Suprapubic skin (tissue), 4 donors: ENCODE results near the gene ATAD3A. TPM values are rescaled to one million over a fixed set of nuclear protein-coding genes. Genes with fewer than 3 reads are reported as not detected.

ENCODE experiments used
- DNase-seq, 2 donors: peaks; one replicate each; pipeline ENCODE4 v3.0.0-alpha.2; 2019; ENCODE audit warnings: low spot score in 2 of 2
- H3K27ac ChIP-seq: fragments of 200-600 bp; sonication (generic); one replicate; pipeline ENCODE4 v1.5.1; 2019
- H3K27me3 ChIP-seq: fragments of 200-600 bp; sonication (generic); one replicate; pipeline ENCODE4 v1.5.1; 2019
- H3K36me3 ChIP-seq: fragments of 200-600 bp; sonication (generic); one replicate; pipeline ENCODE4 v1.5.1; 2019
- H3K4me1 ChIP-seq: fragments of 200-600 bp; sonication (generic); one replicate; pipeline ENCODE4 v1.5.1; 2019
- H3K4me3 ChIP-seq: fragments of 200-600 bp; sonication (generic); one replicate; pipeline ENCODE4 v1.5.1; 2019; ENCODE audit warnings: mild to moderate bottlenecking
- H3K9me3 ChIP-seq: fragments of 200-600 bp; sonication (generic); one replicate; pipeline ENCODE4 v1.5.1; 2019
- CTCF ChIP-seq, 2 donors: fragments of 200-600 bp in 1 of 2; fragments of 450-650 bp in 1 of 2; sonication (generic) in 1 of 2; IDR thresholded peaks; one replicate each; pipeline ENCODE4 v1.5.1; 2016 to 2019; ENCODE audit warnings: antibody characterized with exemption in 2 of 2, mild to moderate bottlenecking in 1 of 2, moderate library complexity in 1 of 2
- EP300 ChIP-seq: sonication (generic); formaldehyde crosslinking; IDR thresholded peaks from one replicate; pipeline ENCODE4 v1.6.1; 2017; ENCODE audit warnings: antibody characterized with exemption
- POLR2A ChIP-seq, 2 donors: fragments of 450-650 bp; IDR thresholded peaks; one replicate each; pipeline ENCODE4 v1.6.1; 2017; ENCODE audit warnings: antibody characterized with exemption in 2 of 2, mild to moderate bottlenecking in 2 of 2, moderate library complexity in 2 of 2
- POLR2AphosphoS5 ChIP-seq, 3 donors: sonication (generic); formaldehyde crosslinking; IDR thresholded peaks; one replicate each; pipeline ENCODE4 v1.6.1; 2017; ENCODE audit warnings: antibody characterized with exemption in 3 of 3
- WGBS: methylation state at CpG from one replicate; pipeline ENCODE4 v1.1.5; 2018; 5-methylcytosine and 5-hydroxymethylcytosine counted together
- total RNA-seq, 4 donors: library from RNA; depleted of rRNA; stranded (reverse); fragments of >200 nt; gene quantifications; one replicate each; pipeline ENCODE4 v1.1.0, GENCODE V29; 2016

ATAD3A gene
- total RNA-seq, 4 donors from 2014 or later: 15.0 to 23.2 (median 19.7) TPM

GRCh38 chr1:1540818-1541628, 29.1 kb downstream of the ATAD3A start:
- H3K4me1 ChIP-seq: peaks cover 29% of the 10 kb centered on the region
- 93% methylated on average over 3 of the region's 53 CpGs for WGBS
- H3K4me3 ChIP-seq: peak overlapping the region; percentile 66
- H3K27ac ChIP-seq: peak overlapping the region; percentile 44
- no peaks in the 10 kb centered on the region for H3K27me3 ChIP-seq
- TF ChIP-seq POLR2AphosphoS5 (IDR thresholded peaks at IDR 0.05) (no peak), EP300 (no peak), POLR2A (IDR thresholded peaks at IDR 0.05) (no peak), CTCF (IDR thresholded peaks at IDR 0.05) (no peak)
- H3K36me3 ChIP-seq: peaks cover 23% of the 10 kb centered on the region
- no peaks in the 10 kb centered on the region for H3K9me3 ChIP-seq
- DNase-seq: no peak

GRCh38 chr1:1541956-1542765, 30.2 kb downstream of the ATAD3A start:
- 86% methylated on average over 21 of the region's 37 CpGs for WGBS
- no peak for TF ChIP-seq POLR2AphosphoS5 (IDR thresholded peaks at IDR 0.05)
- no peak for TF ChIP-seq POLR2A (IDR thresholded peaks at IDR 0.05)
- no peak for TF ChIP-seq EP300
- TF ChIP-seq CTCF (IDR thresholded peaks at IDR 0.05): no peak
- no peak overlapping the region for H3K27ac ChIP-seq

GRCh38 chr1:1542766-1543705, 31.1 kb downstream of the ATAD3A start:
- Histone ChIP-seq H3K9me3 (no peaks in the 10 kb centered on the region), H3K4me3 (no peak overlapping the region), H3K4me1 (peaks cover 29% of the 10 kb centered on the region), H3K36me3 (peaks cover 23% of the 10 kb centered on the region), H3K27ac (no peak overlapping the region), H3K27me3 (no peaks in the 10 kb centered on the region)
- TF ChIP-seq CTCF (IDR thresholded peaks at IDR 0.05) (no peak), EP300 (no peak), POLR2AphosphoS5 (IDR thresholded peaks at IDR 0.05) (no peak), POLR2A (IDR thresholded peaks at IDR 0.05) (no peak)
- WGBS: 92% methylated on average over 33 of the region's 45 CpGs
- DNase-seq: no peak

More at GRCh38 chr1:1541956-1542765, 30.2 kb downstream of the ATAD3A start:
- Histone ChIP-seq H3K9me3 (no peaks in the 10 kb centered on the region), H3K27me3 (no peaks in the 10 kb centered on the region), H3K36me3 (peaks cover 23% of the 10 kb centered on the region), H3K4me3 (no peak overlapping the region), H3K4me1 (peaks cover 29% of the 10 kb centered on the region)
- DNase-seq: no peak

- Histone ChIP-seq H3K4me3 (no peak overlapping the region), H3K27me3 (no peaks in the 10 kb centered on the region), H3K36me3 (peaks cover 23% of the 10 kb centered on the region), H3K27ac (no peak overlapping the region), H3K4me1 (peaks cover 29% of the 10 kb centered on the region), H3K9me3 (no peaks in the 10 kb centered on the region)
- TF ChIP-seq POLR2AphosphoS5 (IDR thresholded peaks at IDR 0.05): peak in 1 of 3 donors; percentile 12
- no peak for TF ChIP-seq POLR2A (IDR thresholded peaks at IDR 0.05)
- TF ChIP-seq EP300: no peak
- no peak for TF ChIP-seq CTCF (IDR thresholded peaks at IDR 0.05)
- WGBS: 90% methylated on average over 16 of the region's 19 CpGs
- DNase-seq: peak in 1 of 2 donors; percentile 86
Measured at GRCh38 chr1:1543706-1544099, 31.7 kb downstream of the ATAD3A start.
